Fibroblast of the conjunctiva (primary cell): ENCODE results near the gene ZCCHC12.
"Not testable (repeated sequence)": the region's sequence is repeated elsewhere in the genome, so short reads cannot be mapped to it uniquely, and the experiment has no call there.

Experiments
- DNase-seq: peaks from one replicate; pipeline ENCODE4 v3.0.0-alpha.2; 2010; ENCODE audit warnings: low read depth

Gene ZCCHC12

GRCh38 chrX:118823263-118824172, at the start of gene ZCCHC12:
Gene ZCCHC12, plus strand, starts transcription at chrX:118823824. Its CDS starts 1,421 bp downstream, at chrX:118825245.
- DNase-seq, result no peak

- no peak for DNase-seq
Observed at GRCh38 chrX:118779581-118779980, 44.0 kb upstream of the ZCCHC12 start.

- DNase-seq, result no peak
Observed at GRCh38 chrX:118780509-118780908, 43.1 kb upstream of the ZCCHC12 start.

- DNase-seq, result no peak
Observed at GRCh38 chrX:118780911-118781310, 42.7 kb upstream of the ZCCHC12 start.

- DNase-seq, result no peak
Observed at GRCh38 chrX:118795528-118796280, 27.9 kb upstream of the ZCCHC12 start.

GRCh38 chrX:118802857-118803256, 20.8 kb upstream of the ZCCHC12 start:
- DNase-seq, result no peak

GRCh38 chrX:118807151-118808017, 16.2 kb upstream of the ZCCHC12 start:
- DNase-seq, result peak; percentile 41

- DNase-seq, result not testable (repeated sequence)
Observed at GRCh38 chrX:118817257-118817656, 6.4 kb upstream of the ZCCHC12 start.

GRCh38 chrX:118824173-118824730, 628 bp downstream of the ZCCHC12 start:
- DNase-seq, result no peak

GRCh38 chrX:118825227-118825626, 1.6 kb downstream of the ZCCHC12 start:
- no peak for DNase-seq

GRCh38 chrX:118839334-118839958, 15.8 kb downstream of the ZCCHC12 start:
- DNase-seq, result peak; percentile 13

- DNase-seq, result peak; percentile 10
Observed at GRCh38 chrX:118847676-118848075, 24.1 kb downstream of the ZCCHC12 start.

- DNase-seq, result no peak
Observed at GRCh38 chrX:118853596-118853995, 30.0 kb downstream of the ZCCHC12 start.

- no peak for DNase-seq
Observed at GRCh38 chrX:118855681-118856310, 32.2 kb downstream of the ZCCHC12 start.

GRCh38 chrX:118857006-118857405, 33.4 kb downstream of the ZCCHC12 start:
- DNase-seq, result no peak

GRCh38 chrX:118861338-118861737, 37.7 kb downstream of the ZCCHC12 start:
- DNase-seq, result no peak

GRCh38 chrX:118862091-118862490, 38.5 kb downstream of the ZCCHC12 start:
- no peak for DNase-seq

GRCh38 chrX:118862979-118863378, 39.4 kb downstream of the ZCCHC12 start:
- no peak for DNase-seq

- no peak for DNase-seq
Observed at GRCh38 chrX:118864063-118864635, 40.5 kb downstream of the ZCCHC12 start.

- DNase-seq, result no peak
Observed at GRCh38 chrX:118865231-118865630, 41.6 kb downstream of the ZCCHC12 start.
